AG04450 (cell line): ENCODE data around the gene TXNDC9. TPM values are rescaled to one million over a fixed set of nuclear protein-coding genes. Genes with fewer than 3 reads are reported as not detected.
"Not testable (repeated sequence)": the region's sequence is repeated elsewhere in the genome, so short reads cannot be mapped to it uniquely, and the experiment has no call there.

Experiments
- CTCF ChIA-PET: fragments of 300-600, 350-600 bp; formaldehyde crosslinking; extraction: SDS; loops from one replicate; lab custom pipeline; 2022; ENCODE audit warnings: antibody characterized with exemption, inconsistent platforms; lab: Charles Lee
- POLR2A ChIA-PET: fragments of 350-600 bp; formaldehyde crosslinking; extraction: SDS; loops from one replicate; lab custom pipeline; 2021; ENCODE audit warnings: antibody characterized with exemption, inconsistent platforms; lab: Yijun Ruan, JAX
- DNase-seq: peaks from one replicate; pipeline ENCODE4 v3.0.0-alpha.2; 2011; ENCODE audit warnings: low read depth, low spot score
- H3K27ac ChIP-seq: one replicate; pipeline ENCODE4 v1.5.1; 2012; ENCODE audit warnings: low read depth, low read length, control low read depth
- H3K27me3 ChIP-seq: one replicate; pipeline ENCODE4 v1.6.0; 2012; ENCODE audit warnings: low read length; ENCODE audit not compliant: control insufficient read depth, insufficient read depth
- H3K4me3 ChIP-seq: 2 replicates; pipeline ENCODE4 v1.5.1; 2011; ENCODE audit warnings: mild to moderate bottlenecking, low read depth, low read length, control low read depth
- H3K9me3 ChIP-seq: 2 replicates; pipeline ENCODE4 v1.5.1; 2012; ENCODE audit warnings: low read length; ENCODE audit not compliant: control insufficient read depth, insufficient read depth
- CTCF ChIP-seq: IDR thresholded peaks from 2 replicates; pipeline ENCODE4 v1.5.1; 2011; ENCODE audit warnings: low read depth, low read length, control low read depth, inconsistent platforms
- polyA plus RNA-seq: library from polyadenylated mRNA; depleted of rRNA; stranded (reverse); fragments of >200 nt; gene quantifications from 2 replicates; pipeline ENCODE4 v1.2.3, GENCODE V29; 2011

Gene TXNDC9
- polyA plus RNA-seq, 1 experiment = 59.7 TPM

- Histone ChIP-seq H3K27me3 (no peaks in the 10 kb centered on the region), H3K9me3 (no peaks in the 10 kb centered on the region; the same call in 1 of the 2 replicates), H3K4me3 (peak within 1 kb of the TSS; percentile 98), H3K27ac (peak within 1 kb of the TSS; percentile 86)
- CTCF ChIA-PET = interaction anchor here (0.6 to 2.8 kb wide), 27 partner anchors 8 to 1272 kb away, joined by 3 to 25 read pairs (median 4); partner anchors contain the start of genes LYG2, MITD1, MRPL30 and REV1
- TF ChIP-seq CTCF = peak; percentile 76
- peak; percentile 93 for DNase-seq
- POLR2A ChIA-PET = interaction anchor here (0.7 to 2.6 kb wide), 11 partner anchors 10 to 1226 kb away, joined by 3 to 13 read pairs (median 3); partner anchors contain the start of genes C2orf15 and PDCL3
Observed at GRCh38 chr2:99337113-99338028, 1.2 kb upstream of the TXNDC9 start, which contains the start of gene EIF5B. Gene EIF5B, plus strand, starts transcription at chr2:99337389. Its CDS starts 166 bp downstream, at chr2:99337555.

- no peak for DNase-seq
- TF ChIP-seq CTCF = no peak
- POLR2A ChIA-PET = interaction anchor here (0.9 to 2.6 kb wide), 10 partner anchors 11 to 1226 kb away, joined by 3 to 13 read pairs (median 4); partner anchors contain the start of genes MRPL30 and PDCL3
Observed at GRCh38 chr2:99336804-99337112, 625 bp upstream of the TXNDC9 start.

GRCh38 chr2:99325384-99325783, 10.7 kb downstream of the TXNDC9 start:
- Histone ChIP-seq H3K4me3 (no peak overlapping the region), H3K27ac (no peak overlapping the region), H3K27me3 (no peaks in the 10 kb centered on the region), H3K9me3 (no peaks in the 10 kb centered on the region)
- ChIA-PET CTCF (interaction anchor here (1.6 kb wide), 1 partner anchor 10 kb away, joined by 6 read pairs; the partner anchor contains the start of gene TXNDC9), POLR2A (no interaction called here)
- no peak for TF ChIP-seq CTCF
- no peak for DNase-seq

More at GRCh38 chr2:99336804-99337112, 625 bp upstream of the TXNDC9 start:
- no peaks in the 10 kb centered on the region for H3K27me3 ChIP-seq
- H3K9me3 ChIP-seq = no peaks in the 10 kb centered on the region; the same call in 1 of the 2 replicates
- CTCF ChIA-PET = interaction anchor here (0.6 to 2.8 kb wide), 24 partner anchors 8 to 925 kb away, joined by 3 to 25 read pairs (median 4); partner anchors contain the start of genes LYG2, MITD1, MRPL30 and REV1
- peak overlapping the region; percentile 86 for H3K27ac ChIP-seq
- peak overlapping the region; percentile 89 for H3K4me3 ChIP-seq

- POLR2A ChIA-PET, H3K4me3 ChIP-seq, CTCF ChIA-PET, H3K27me3 ChIP-seq, H3K9me3 ChIP-seq, DNase-seq, H3K27ac ChIP-seq: not testable (repeated sequence)
Observed at GRCh38 chr2:99317873-99318200, 18.3 kb downstream of the TXNDC9 start.

GRCh38 chr2:99317161-99317872, 18.8 kb downstream of the TXNDC9 start:
- Histone ChIP-seq H3K27me3 (no peaks in the 10 kb centered on the region), H3K4me3 (no peak overlapping the region), H3K9me3 (no peaks in the 10 kb centered on the region), H3K27ac (no peak overlapping the region)
- POLR2A ChIA-PET = no interaction called here
- CTCF ChIA-PET = no interaction called here
- no peak for DNase-seq
- no peak for TF ChIP-seq CTCF

- CTCF ChIA-PET, DNase-seq, H3K27ac ChIP-seq, H3K4me3 ChIP-seq, POLR2A ChIA-PET, H3K9me3 ChIP-seq, H3K27me3 ChIP-seq: not testable (repeated sequence)
Observed at GRCh38 chr2:99301097-99301496, 35.0 kb downstream of the TXNDC9 start, which contains the start of gene LYG1. Gene LYG1, minus strand, starts transcription at chr2:99301197. Its CDS starts 5,527 bp downstream, at chr2:99295670.
